H1 (cell line): Measurements from ENCODE around the gene C20orf141. TPM values are rescaled to one million over a fixed set of nuclear protein-coding genes. Genes with fewer than 3 reads are reported as not detected.

Experiments
- BRCA1 ChIP-seq: IDR thresholded peaks from 2 replicates; pipeline ENCODE4 v1.6.1; 2012; ENCODE audit warnings: low read depth, low read length, improper control_type of control experiment
- CBX8 ChIP-seq: fragments of 300-800, 300-1000 bp; sonication (generic); IDR thresholded peaks from 2 replicates; pipeline ENCODE4 v1.7.1; 2016; ENCODE audit warnings: low read depth, low read length, borderline replicate concordance
- CHD7 ChIP-seq: fragments of 300-600 bp; sonication (generic); IDR thresholded peaks from 2 replicates; pipeline ENCODE4 v1.7.1; 2012; ENCODE audit warnings: low read length, moderate library complexity, mild to moderate bottlenecking, inconsistent platforms; ENCODE audit not compliant: insufficient replicate concordance
- HDAC2 ChIP-seq, 2 experiments: fragments of 300-600 bp in 1 of 2; sonication (generic) in 1 of 2; IDR thresholded peaks; 2 replicates each; pipeline ENCODE4 v1.6.1; 2011 to 2012; ENCODE audit warnings: low read depth in 2 of 2, low read length in 2 of 2, mild to moderate bottlenecking in 2 of 2, moderate library complexity in 2 of 2, borderline replicate concordance in 1 of 2, inconsistent platforms in 1 of 2
- MAFK ChIP-seq: IDR thresholded peaks from 2 replicates; pipeline ENCODE4 v1.6.1; 2012; ENCODE audit warnings: low read depth, mild to moderate bottlenecking, improper control_type of control experiment, low read length
- PHF8 ChIP-seq: fragments of 200-600 bp; sonication (generic); conservative IDR thresholded peaks from 2 replicates; pipeline ENCODE4 v1.7.1; 2012; ENCODE audit warnings: low read depth, mild to moderate bottlenecking, inconsistent platforms, low read length, moderate library complexity
- SAP30 ChIP-seq: fragments of 300-600 bp; sonication (generic); IDR thresholded peaks from 2 replicates; pipeline ENCODE4 v1.7.1; 2012; ENCODE audit warnings: low read length, moderate library complexity, mild to moderate bottlenecking, inconsistent platforms; ENCODE audit not compliant: insufficient read depth, insufficient replicate concordance
- SIX5 ChIP-seq: IDR thresholded peaks from 2 replicates; pipeline ENCODE4 v1.6.1; 2011; ENCODE audit warnings: mild to moderate bottlenecking, low read depth, low read length
- SP4 ChIP-seq: IDR thresholded peaks from 2 replicates; pipeline ENCODE4 v1.6.1; 2012; ENCODE audit warnings: low read length, inconsistent platforms
- TAF7 ChIP-seq: optimal IDR thresholded peaks from 2 replicates; pipeline ENCODE3; 2011; ENCODE audit warnings: low read depth, mild to moderate bottlenecking, inconsistent platforms, low read length, moderate library complexity, borderline replicate concordance
- ZNF274 ChIP-seq: IDR thresholded peaks from 2 replicates; pipeline ENCODE4 v1.7.0; 2012; ENCODE audit warnings: low read length, borderline replicate concordance; ENCODE audit errors: extremely low read depth
- polyA plus RNA-seq, 7 experiments: library from polyadenylated mRNA; depleted of rRNA in 3 of 7; stranded (reverse) in 5 of 7; unstranded in 2 of 7; fragments of >200 nt in 5 of 7; fragments of 200-250 nt in 2 of 7; gene quantifications; 1 replicate in 5 of 7; 2 replicates in 1 of 7; 4 replicates in 1 of 7; pipeline versions ENCODE4 v1.2.1 to v1.2.3, GENCODE V29; 2011 to 2013; ENCODE audit warnings: missing spikeins in 2 of 7, mixed read lengths in 2 of 7
- total RNA-seq: library from RNA; stranded (reverse); fragmentation: NEBNext Ultra II Directional; extraction: Animal tissue kit (Norgen Biotek cat#: 25700); gene quantifications from 2 replicates; pipeline ENCODE4 v1.2.1, GENCODE V29; 2021

C20orf141 gene
- total and polyA plus RNA-seq, 2 of the 8 experiments (the other 6 are each of a cell fraction or from before 2014, with no cell fraction given): not detected

- TF ChIP-seq CHD7 (no peak), SIX5 (no peak), PHF8 (no peak), ZNF274 (no peak), CBX8 (no peak), MAFK (no peak), TAF7 (no peak), SAP30 (no peak), BRCA1 (no peak), HDAC2 (IDR thresholded peaks at IDR 0.05; ENCODE audit: borderline replicate concordance in 1 of 2, low read depth in 2 of 2, low read length in 2 of 2) (no peak), SP4 (no peak)
These were observed 19.8 kb upstream of the C20orf141 start (continued) for GRCh38 chr20:2794866-2795447.
